GM18870 (cell line): ENCODE results near the gene NT5C3B.
"Not testable (repeated sequence)": the region's sequence is repeated elsewhere in the genome, so short reads cannot be mapped to it uniquely, and the experiment has no call there.

Experiments used
- ATAC-seq: cut with Tn5 transposase; IDR thresholded peaks from one replicate; pipeline ENCODE4 v1.9.1; 2021; ENCODE audit warnings: moderate library complexity; ENCODE audit not compliant: unreplicated experiment

Gene NT5C3B

GRCh38 chr17:41835800-41836549 lies at the start of gene NT5C3B:
Gene NT5C3B, minus strand, starts transcription at chr17:41836232. Its CDS starts 39 bp downstream, at chr17:41836193.
- no peak for ATAC-seq

- no peak for ATAC-seq
These were observed 49.7 kb upstream of the NT5C3B start for GRCh38 chr17:41885733-41886132.

- no peak for ATAC-seq
These were observed 46.7 kb upstream of the NT5C3B start for GRCh38 chr17:41882756-41883155.

- no peak for ATAC-seq
These were observed 44.1 kb upstream of the NT5C3B start for GRCh38 chr17:41880130-41880529.

- not testable (repeated sequence) for ATAC-seq
These were observed 38.2 kb upstream of the NT5C3B start for GRCh38 chr17:41874293-41874670.

GRCh38 chr17:41873559-41874292 lies 37.7 kb upstream of the NT5C3B start:
- ATAC-seq = no peak

GRCh38 chr17:41871789-41872188 lies 35.8 kb upstream of the NT5C3B start:
- no peak for ATAC-seq

GRCh38 chr17:41870627-41871026 lies 34.6 kb upstream of the NT5C3B start:
- no peak for ATAC-seq

- no peak for ATAC-seq
These were observed 34.1 kb upstream of the NT5C3B start for GRCh38 chr17:41870097-41870496.

- ATAC-seq = no peak
These were observed 33.4 kb upstream of the NT5C3B start for GRCh38 chr17:41869426-41869825.

GRCh38 chr17:41868568-41868967 lies 32.5 kb upstream of the NT5C3B start:
- ATAC-seq = no peak

GRCh38 chr17:41865596-41865893 lies 29.5 kb upstream of the NT5C3B start:
- ATAC-seq = no peak

GRCh38 chr17:41864836-41865595 lies 29.0 kb upstream of the NT5C3B start, which contains the start of gene KLHL11:
Gene KLHL11, minus strand, starts transcription at chr17:41865423. Its CDS starts 53 bp downstream, at chr17:41865370.
- ATAC-seq = peak; percentile 81

GRCh38 chr17:41864498-41864835 lies 28.4 kb upstream of the NT5C3B start:
- ATAC-seq = no peak

GRCh38 chr17:41863074-41863848 lies 27.2 kb upstream of the NT5C3B start:
- ATAC-seq = no peak

GRCh38 chr17:41860254-41860931 lies 24.4 kb upstream of the NT5C3B start:
- no peak for ATAC-seq

GRCh38 chr17:41851382-41851781 lies 15.3 kb upstream of the NT5C3B start:
- ATAC-seq = not testable (repeated sequence)

- ATAC-seq = no peak
These were observed 13.4 kb upstream of the NT5C3B start for GRCh38 chr17:41849251-41849990.

- no peak for ATAC-seq
These were observed 12.8 kb upstream of the NT5C3B start for GRCh38 chr17:41848788-41849187.

GRCh38 chr17:41844971-41845370 lies 8.9 kb upstream of the NT5C3B start:
- ATAC-seq = no peak
